HepG2 (cell line): Measurements from ENCODE around the gene SOCS7. TPM values are rescaled to one million over a fixed set of nuclear protein-coding genes. Genes with fewer than 3 reads are reported as not detected.

Experiments
- ATAC-seq: fragments of 200-7000 bp; cut with Tn5 transposase; 3 replicates; pipeline ENCODE4 v1.9.1; 2020; ENCODE audit warnings: mild to moderate bottlenecking, moderate library complexity
- BruUV-seq: library from RNA; stranded (reverse); fragments of 400-500 nt; replicated peaks from 2 replicates; lab custom pipeline; 2021; lab: Mats Ljungman, UMichigan
- CTCF ChIA-PET: fragments of 300-600 bp; formaldehyde crosslinking; extraction: SDS; loops from one replicate; lab custom pipeline; 2021; ENCODE audit warnings: low total read pairs, inconsistent platforms, low intra/inter-chr PET ratio; lab: Yijun Ruan, JAX
- POLR2A ChIA-PET: fragments of 350-600 bp; sonication (Branson Sonifier 250); formaldehyde crosslinking; loops from one replicate; lab custom pipeline; 2020; ENCODE audit warnings: antibody characterized with exemption, inconsistent platforms; lab: Yijun Ruan, JAX
- DNase-seq: peaks from one replicate; pipeline ENCODE4 v3.0.0-alpha.2; 2015; ENCODE audit warnings: low spot score
- FAIRE-seq: peaks from 3 replicates; lab custom pipeline; 2011; peaks lifted over from hg19 to GRCh38; lab: Jason Lieb, UNC
- H2AFZ ChIP-seq: one replicate; pipeline ENCODE4 v1.6.1; 2011; ENCODE audit warnings: low read length, inconsistent platforms
- H3K27ac ChIP-seq: fragments of 300-600 bp; 3 replicates; pipeline ENCODE4 v1.8.0; 2011; ENCODE audit warnings: mixed run types, mild to moderate bottlenecking, mixed read lengths, low read length, inconsistent platforms; ENCODE audit not compliant: insufficient read depth; ENCODE audit errors: extremely low read length
- H3K27me3 ChIP-seq, 2 experiments: fragments of 200-600 bp in 1 of 2; 2 replicates in 1 of 2; 3 replicates in 1 of 2; pipeline versions ENCODE4 v1.6.0 to v1.8.0; 2011; ENCODE audit warnings: low read length in 2 of 2, mild to moderate bottlenecking in 2 of 2, moderate library complexity in 2 of 2, inconsistent platforms in 1 of 2; ENCODE audit not compliant: insufficient read depth in 2 of 2, control insufficient read depth in 1 of 2
- H3K36me3 ChIP-seq, 2 experiments: fragments of 200-600 bp in 1 of 2; replicated peaks in 1 of 2; 2 replicates in 1 of 2; 3 replicates in 1 of 2; pipeline versions ENCODE4 v1.5.1 to v1.8.0; 2011; ENCODE audit warnings: low read length in 2 of 2, inconsistent platforms in 1 of 2; ENCODE audit not compliant: insufficient read depth in 2 of 2, control insufficient read depth in 1 of 2
- H3K4me1 ChIP-seq: 2 replicates; pipeline ENCODE4 v1.5.1; 2012; ENCODE audit warnings: low read length, inconsistent platforms; ENCODE audit not compliant: insufficient read depth
- H3K4me2 ChIP-seq: 2 replicates; pipeline ENCODE4 v1.6.0; 2011; ENCODE audit warnings: low read depth, low read length, inconsistent platforms
- H3K4me3 ChIP-seq, 3 experiments: fragments of 200-600 bp in 1 of 3; sonication (generic), shearing (Covaris generic) in 1 of 3; replicated peaks in 1 of 3; 2 replicates each; pipeline ENCODE4 v1.5.1; 2011 to 2016; ENCODE audit warnings: low read length in 3 of 3, inconsistent platforms in 2 of 3, low read depth in 2 of 3, mild to moderate bottlenecking in 2 of 3, control low read depth in 1 of 3, mixed read lengths in 1 of 3; ENCODE audit not compliant: insufficient read depth in 1 of 3
- H3K79me2 ChIP-seq: one replicate; pipeline ENCODE4 v1.6.1; 2011; ENCODE audit warnings: low read length, inconsistent platforms; ENCODE audit not compliant: insufficient read depth
- H3K9ac ChIP-seq: 2 replicates; pipeline ENCODE4 v1.6.0; 2011; ENCODE audit warnings: mild to moderate bottlenecking, low read depth, low read length, inconsistent platforms; ENCODE audit not compliant: insufficient read depth
- H3K9me3 ChIP-seq: 2 replicates; pipeline ENCODE4 v1.5.1; 2012; ENCODE audit warnings: mild to moderate bottlenecking, low read length
- H4K20me1 ChIP-seq: 2 replicates; pipeline ENCODE4 v1.6.0; 2011; ENCODE audit warnings: inconsistent platforms, mild to moderate bottlenecking, low read length, moderate library complexity; ENCODE audit not compliant: insufficient read depth
- CEBPB ChIP-seq: IDR thresholded peaks from 2 replicates; pipeline ENCODE4 v1.6.1; 2011; ENCODE audit warnings: low read depth, low read length, improper control_type of control experiment, borderline replicate concordance
- FOXJ3 ChIP-seq: sonication (generic); formaldehyde crosslinking; IDR thresholded peaks from 2 replicates; pipeline ENCODE4 v1.4.0; 2020; ENCODE audit warnings: missing genetic modification reagents, mild to moderate bottlenecking, borderline replicate concordance
- FOXK2 ChIP-seq: fragments of 450-650 bp; IDR thresholded peaks from 2 replicates; pipeline ENCODE4 v1.6.1; 2016
- HNRNPL ChIP-seq: fragments of 200-400 bp; formaldehyde crosslinking; IDR thresholded peaks from 2 replicates; pipeline ENCODE4 v1.6.1; 2017; ENCODE audit warnings: mild to moderate bottlenecking, low read depth, low read length
- JARID2 ChIP-seq: sonication (generic); formaldehyde crosslinking; IDR thresholded peaks from 2 replicates; pipeline ENCODE4 v1.8.1; 2023; ENCODE audit warnings: missing genetic modification reagents, inconsistent platforms; ENCODE audit not compliant: insufficient replicate concordance
- MAZ ChIP-seq, 2 experiments: sonication (generic) in 1 of 2; formaldehyde crosslinking in 1 of 2; IDR thresholded peaks; 2 replicates each; pipeline versions ENCODE4 v1.5.0 to v1.6.1; 2012 to 2020; ENCODE audit warnings: low read depth in 2 of 2, mild to moderate bottlenecking in 2 of 2, borderline replicate concordance in 1 of 2, improper control_type of control experiment in 1 of 2, low read length in 1 of 2, missing genetic modification reagents in 1 of 2, moderate library complexity in 1 of 2
- MYPOP ChIP-seq: sonication (generic); formaldehyde crosslinking; IDR thresholded peaks from 2 replicates; pipeline ENCODE4 v1.8.1; 2023; ENCODE audit warnings: mild to moderate bottlenecking, moderate library complexity, missing genetic modification reagents
- PAXIP1 ChIP-seq: sonication (generic); formaldehyde crosslinking; conservative IDR thresholded peaks from 2 replicates; pipeline ENCODE4 v1.4.0; 2020; ENCODE audit warnings: mild to moderate bottlenecking, missing genetic modification reagents, moderate library complexity
- ZFP62 ChIP-seq: sonication (generic); formaldehyde crosslinking; IDR thresholded peaks from 2 replicates; pipeline ENCODE4 v1.4.0; 2020; ENCODE audit warnings: missing genetic modification reagents
- ZNF263 ChIP-seq: sonication (generic); formaldehyde crosslinking; IDR thresholded peaks from 2 replicates; pipeline ENCODE4 v1.4.0; 2020; ENCODE audit warnings: missing genetic modification reagents
- ZNF451 ChIP-seq: sonication (generic); formaldehyde crosslinking; IDR thresholded peaks from 2 replicates; pipeline ENCODE4 v1.5.0; 2020; ENCODE audit warnings: mild to moderate bottlenecking, missing genetic modification reagents
- ZNF775 ChIP-seq: sonication (generic); formaldehyde crosslinking; IDR thresholded peaks from 2 replicates; pipeline ENCODE4 v1.4.0; 2020; ENCODE audit warnings: missing genetic modification reagents, mild to moderate bottlenecking, moderate library complexity, borderline replicate concordance
- ZNF776 ChIP-seq: sonication (generic); formaldehyde crosslinking; IDR thresholded peaks from 2 replicates; pipeline ENCODE4 v1.4.0; 2020; ENCODE audit warnings: mild to moderate bottlenecking, missing genetic modification reagents
- WGBS: methylation state at CpG from one replicate; pipeline ENCODE4 v1.1.6; 2017; ENCODE audit warnings: low lambda C conversion rate; 5-methylcytosine and 5-hydroxymethylcytosine counted together
- in situ Hi-C: cut with HindIII; loops from 2 replicates; pipeline ENCODE4 v1.10.0; 2017; ENCODE audit warnings: low pct_unique_long_range_greater_than_20kb; ENCODE audit not compliant: extremely low pct_ligation_motif_present
- intact Hi-C: fragments of 100-400 bp; cut with micrococcal nuclease; formaldehyde crosslinking; loops from one replicate; pipeline ENCODE4 v1.10.0; 2022; ENCODE audit not compliant: unreplicated experiment
- polyA plus RNA-seq, 8 experiments: library from polyadenylated mRNA; depleted of rRNA in 3 of 8; stranded (reverse) in 7 of 8; unstranded in 1 of 8; fragments of >200 nt; fragmentation: Illumina TruSeq in 4 of 8; extraction: Trizol in 4 of 8; gene quantifications; 2 replicates each; pipeline versions ENCODE4 v1.2.1 to v1.2.3, GENCODE V29; 2011 to 2016; ENCODE audit warnings: low read depth in 4 of 8, missing spikeins in 1 of 8, mixed read lengths in 1 of 8; ENCODE audit not compliant: insufficient read depth in 1 of 8
- total RNA-seq, 5 experiments: library from RNA; depleted of rRNA; stranded (reverse); fragments of >200 nt; fragmentation: Illumina TruSeq; extraction: Trizol; gene quantifications; 2 replicates each; pipeline ENCODE4 v1.2.3, GENCODE V29; 2016; ENCODE audit warnings: low read depth in 1 of 5

SOCS7 gene
- total and polyA plus RNA-seq, 2 of the 13 experiments (the other 11 are each of a cell fraction or from before 2014, with no cell fraction given): 19.2 to 24.2 TPM

GRCh38 chr17:38416840-38417209, 65.2 kb downstream of the SOCS7 start:
- CTCF ChIA-PET: no interaction called here
- TF ChIP-seq ZNF775 (no peak), CEBPB (0 out of 2 replicates have a peak, but pooled peaks have one; percentile 31), MAZ (IDR thresholded peaks at IDR 0.05; ENCODE audit: borderline replicate concordance, low read depth, low read length) (no peak), MAZ (CRISPR knock-in tag; IDR thresholded peaks at IDR 0.05; ENCODE audit: low read depth) (no peak), JARID2 (CRISPR knock-in tag) (peak; percentile 29), ZNF263 (CRISPR knock-in tag) (peak; percentile 42; the same call in 1 of the 2 replicates)
- peaks cover 19 to 55% of the 10 kb centered on the region in 2 experiments for H3K27me3 ChIP-seq
- POLR2A ChIA-PET: interaction anchor here (2.1 to 4.7 kb wide), 3 partner anchors 58 to 66 kb away, joined by 7 to 158 read pairs (median 15); partner anchors contain the start of gene SOCS7
- intact Hi-C loops: no loop called here
- DNase-seq: no peak
- no peak overlapping the region for H2AFZ ChIP-seq
- peaks cover 34% of the 10 kb centered on the region for H3K4me1 ChIP-seq
- H3K9me3 ChIP-seq: no peaks in the 10 kb centered on the region
- H3K27ac ChIP-seq: no peak overlapping the region
- no peak overlapping the region for H3K9ac ChIP-seq
- ATAC-seq: no peak
- H3K4me3 ChIP-seq: no peak overlapping the region
- FAIRE-seq: no peak
- no peak overlapping the region; the same call in 1 of the 2 replicates for H3K4me2 ChIP-seq
- no TSS peak for BruUV-seq
- no peaks in the 10 kb centered on the region for H3K36me3 ChIP-seq
- H3K79me2 ChIP-seq: no peaks in the 10 kb centered on the region
- 20% methylated on average over 1 of the region's 1 CpG for WGBS
- in situ Hi-C loops: no loop called here
- no peaks in the 10 kb centered on the region for H4K20me1 ChIP-seq

GRCh38 chr17:38417210-38417951, 65.7 kb downstream of the SOCS7 start:
- FAIRE-seq (no peak), DNase-seq (no peak), ATAC-seq (no peak)
- CTCF ChIA-PET: no interaction called here
- Histone ChIP-seq H3K9ac (no peak overlapping the region), H4K20me1 (no peaks in the 10 kb centered on the region), H3K4me1 (peaks cover 34% of the 10 kb centered on the region), H3K9me3 (no peaks in the 10 kb centered on the region), H3K27me3 (peaks cover 23 to 61% of the 10 kb centered on the region in 2 experiments), H2AFZ (no peak overlapping the region), H3K36me3 (no peaks in the 10 kb centered on the region), H3K4me3 (no peak overlapping the region), H3K27ac (no peak overlapping the region), H3K79me2 (no peaks in the 10 kb centered on the region), H3K4me2 (no peak overlapping the region; the same call in 1 of the 2 replicates)
- POLR2A ChIA-PET: interaction anchor here (2.1 kb wide), 1 partner anchor 66 kb away, joined by 7 read pairs; the partner anchor contains the start of gene SOCS7
- BruUV-seq: no TSS peak
- in situ Hi-C loops: no loop called here
- intact Hi-C loops: no loop called here
- WGBS: 36% methylated on average over 8 of the region's 11 CpGs
- no peak for TF ChIP-seq PAXIP1
- peak; percentile 89 for TF ChIP-seq HNRNPL
- no peak for TF ChIP-seq ZNF776 (CRISPR knock-in tag)
- TF ChIP-seq ZNF451 (CRISPR knock-in tag): no peak
- no peak for TF ChIP-seq ZFP62
- no peak for TF ChIP-seq FOXK2
- TF ChIP-seq MYPOP (CRISPR knock-in tag): 0 out of 2 replicates have a peak, but pooled peaks have one; percentile 1
- TF ChIP-seq FOXJ3 (CRISPR knock-in tag): no peak
